Type B pancreatic cell (in vitro differentiated cells): ENCODE results near the gene SLC35F2. TPM values are rescaled to one million over a fixed set of nuclear protein-coding genes. Genes with fewer than 3 reads are reported as not detected.

Source experiments
- DNase-seq: peaks from one replicate; pipeline ENCODE4 v3.0.0; 2021; ENCODE audit warnings: mixed read lengths; ENCODE audit not compliant: unreplicated experiment; ENCODE audit errors: extremely low spot score
- H3K27ac Mint-ChIP-seq: 2 replicates; pipeline ENCODE4 v1.8.0; 2021; ENCODE audit warnings: mild to moderate bottlenecking, mixed read lengths
- H3K27me3 Mint-ChIP-seq: 2 replicates; pipeline ENCODE4 v1.8.0; 2021; ENCODE audit warnings: mixed read lengths
- H3K36me3 Mint-ChIP-seq: 2 replicates; pipeline ENCODE4 v1.8.0; 2021; ENCODE audit warnings: mixed read lengths
- H3K4me1 Mint-ChIP-seq: one replicate; pipeline ENCODE4 v1.8.0; 2021; ENCODE audit warnings: mixed read lengths; ENCODE audit not compliant: unreplicated experiment
- H3K4me3 Mint-ChIP-seq: 2 replicates; pipeline ENCODE4 v1.8.0; 2021; ENCODE audit warnings: mild to moderate bottlenecking, mixed read lengths
- H3K9me3 Mint-ChIP-seq: 2 replicates; pipeline ENCODE4 v1.8.0; 2021; ENCODE audit warnings: mixed read lengths
- total RNA-seq: library from RNA; stranded (reverse); gene quantifications from 2 replicates; pipeline ENCODE4 v1.2.1, GENCODE V29; 2021; ENCODE audit warnings: low replicate concordance
- TF ChIP-seq, protein P1 (sequence below): fragments of 200-600 bp; sonication (generic); conservative IDR thresholded peaks from 2 replicates; pipeline ENCODE4 v1.5.0; 2021; ENCODE audit warnings: antibody characterized with exemption, mild to moderate bottlenecking

Gene SLC35F2
- total RNA-seq, 1 donor from 2014 or later, result 9.5 TPM

DNA sequence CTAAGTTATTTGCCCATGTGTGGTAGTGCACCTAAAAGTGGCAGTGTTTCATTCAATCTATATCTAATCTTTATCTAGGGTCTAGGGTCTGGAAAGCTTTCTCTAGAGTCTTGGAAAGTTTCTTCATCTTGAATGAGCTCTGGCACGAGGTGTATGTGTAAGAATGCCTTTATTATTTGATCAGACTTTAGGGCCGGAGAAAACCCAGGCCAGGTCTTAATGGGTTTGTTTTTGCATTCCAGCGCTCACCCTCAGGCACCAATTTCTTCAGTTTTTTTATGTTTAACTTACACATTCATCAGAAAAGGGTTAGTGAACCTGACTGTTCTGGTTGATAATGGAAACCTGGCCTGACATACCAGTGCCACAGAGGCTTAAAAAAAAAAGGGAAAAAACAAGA lies 78.5 kb downstream of the SLC35F2 start:
- Mint-ChIP-seq H3K4me1 (peaks cover 15% of the 10 kb centered on the region), H3K36me3 (no peaks in the 10 kb centered on the region), H3K27ac (peak overlapping the region; percentile 27)

DNA sequence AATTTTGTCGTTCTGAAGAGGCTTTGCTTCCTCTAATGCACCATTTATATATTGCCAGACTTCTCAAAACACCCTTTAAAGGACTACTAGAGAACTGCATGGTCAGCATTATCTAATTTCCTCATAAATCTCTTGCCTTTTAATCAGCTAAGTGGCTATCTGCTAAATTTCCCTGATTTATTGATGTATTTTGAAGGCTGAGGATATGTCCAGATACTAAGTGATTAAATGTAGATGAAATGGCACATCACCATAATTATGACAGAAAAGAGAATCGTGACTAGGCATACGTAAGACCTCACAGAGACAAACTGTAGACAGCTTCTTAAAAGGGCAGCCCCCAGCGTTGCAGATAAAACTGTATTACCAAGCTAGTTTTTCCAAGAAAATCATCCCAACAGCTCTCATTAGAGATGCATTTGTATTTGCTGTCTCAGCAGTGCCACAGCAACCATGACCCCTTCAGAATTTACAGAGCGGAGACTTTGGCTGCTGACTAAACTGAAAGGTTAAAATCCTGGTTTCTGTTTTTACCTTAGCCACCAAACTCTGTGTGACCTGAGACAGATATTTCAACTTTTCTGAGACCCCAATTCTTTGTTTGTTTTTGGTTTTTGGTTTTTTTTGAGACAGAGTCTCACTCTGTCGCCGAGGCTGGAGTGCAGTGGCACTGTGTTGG lies 79.6 kb downstream of the SLC35F2 start:
- Mint-ChIP-seq H3K4me1 (peaks cover 15% of the 10 kb centered on the region), H3K27ac (peak overlapping the region; percentile 25)

More for the DNA sequence above, 78.5 kb downstream of the SLC35F2 start:
- Mint-ChIP-seq H3K27me3 (no peaks in the 10 kb centered on the region), H3K4me3 (no peak overlapping the region), H3K9me3 (peaks cover 4% of the 10 kb centered on the region)
- DNase-seq, result no peak
- TF ChIP-seq, protein P1, sequence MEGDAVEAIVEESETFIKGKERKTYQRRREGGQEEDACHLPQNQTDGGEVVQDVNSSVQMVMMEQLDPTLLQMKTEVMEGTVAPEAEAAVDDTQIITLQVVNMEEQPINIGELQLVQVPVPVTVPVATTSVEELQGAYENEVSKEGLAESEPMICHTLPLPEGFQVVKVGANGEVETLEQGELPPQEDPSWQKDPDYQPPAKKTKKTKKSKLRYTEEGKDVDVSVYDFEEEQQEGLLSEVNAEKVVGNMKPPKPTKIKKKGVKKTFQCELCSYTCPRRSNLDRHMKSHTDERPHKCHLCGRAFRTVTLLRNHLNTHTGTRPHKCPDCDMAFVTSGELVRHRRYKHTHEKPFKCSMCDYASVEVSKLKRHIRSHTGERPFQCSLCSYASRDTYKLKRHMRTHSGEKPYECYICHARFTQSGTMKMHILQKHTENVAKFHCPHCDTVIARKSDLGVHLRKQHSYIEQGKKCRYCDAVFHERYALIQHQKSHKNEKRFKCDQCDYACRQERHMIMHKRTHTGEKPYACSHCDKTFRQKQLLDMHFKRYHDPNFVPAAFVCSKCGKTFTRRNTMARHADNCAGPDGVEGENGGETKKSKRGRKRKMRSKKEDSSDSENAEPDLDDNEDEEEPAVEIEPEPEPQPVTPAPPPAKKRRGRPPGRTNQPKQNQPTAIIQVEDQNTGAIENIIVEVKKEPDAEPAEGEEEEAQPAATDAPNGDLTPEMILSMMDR, result no peak

DNA sequence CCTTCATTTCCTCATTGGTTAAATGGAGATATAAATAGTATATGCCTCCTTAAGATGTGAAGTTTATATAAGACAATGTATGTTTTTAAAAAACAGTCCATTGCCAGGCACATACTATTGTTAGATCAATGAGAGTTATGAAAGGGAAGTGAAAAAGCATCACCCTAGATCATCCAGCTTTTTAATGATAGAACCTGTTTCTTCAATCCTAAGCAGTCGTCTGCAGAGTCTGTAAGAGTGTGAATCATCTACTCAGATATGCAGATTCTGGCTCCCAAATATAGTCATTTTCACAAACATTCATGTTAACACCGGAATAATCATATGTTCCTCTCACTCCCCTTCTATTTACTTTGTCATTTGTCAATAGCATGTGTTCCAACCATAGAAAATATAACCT lies 81.5 kb downstream of the SLC35F2 start:
- H3K27ac Mint-ChIP-seq, result no peak overlapping the region
- H3K36me3 Mint-ChIP-seq, result no peaks in the 10 kb centered on the region
- H3K4me3 Mint-ChIP-seq, result no peak overlapping the region
- DNase-seq, result no peak
- H3K9me3 Mint-ChIP-seq, result no peaks in the 10 kb centered on the region
- no peaks in the 10 kb centered on the region for H3K27me3 Mint-ChIP-seq
- H3K4me1 Mint-ChIP-seq, result peaks cover 15% of the 10 kb centered on the region
- TF ChIP-seq, protein P1, result no peak

More for the DNA sequence above, 79.6 kb downstream of the SLC35F2 start:
- Mint-ChIP-seq H3K4me3 (no peak overlapping the region), H3K27me3 (no peaks in the 10 kb centered on the region), H3K36me3 (no peaks in the 10 kb centered on the region), H3K9me3 (no peaks in the 10 kb centered on the region)
- no peak for DNase-seq
- TF ChIP-seq, protein P1, result no peak

DNA sequence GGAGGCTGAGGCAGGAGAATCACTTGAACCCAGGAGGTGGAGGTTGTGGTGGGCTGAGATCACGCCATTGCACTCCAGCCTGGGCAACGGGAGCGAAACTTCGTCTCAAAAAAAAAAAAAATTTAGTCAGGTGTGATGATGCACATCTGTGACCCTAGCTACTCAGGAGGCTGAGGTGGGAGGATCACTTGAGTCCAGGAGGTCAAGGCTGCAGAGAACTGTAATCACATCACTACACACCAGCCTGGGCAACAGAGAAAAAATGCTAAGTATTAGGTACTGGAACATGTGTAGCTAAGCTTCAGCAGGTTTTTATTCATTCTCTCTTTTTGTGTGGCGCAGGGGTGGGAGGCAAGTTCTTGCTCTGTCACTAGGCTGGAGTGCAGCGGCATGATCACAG lies 82.5 kb downstream of the SLC35F2 start:
- Mint-ChIP-seq H3K36me3 (no peaks in the 10 kb centered on the region), H3K4me1 (peaks cover 15% of the 10 kb centered on the region), H3K27ac (no peak overlapping the region), H3K4me3 (no peak overlapping the region), H3K27me3 (no peaks in the 10 kb centered on the region), H3K9me3 (no peaks in the 10 kb centered on the region)
- DNase-seq, result no peak
- TF ChIP-seq, protein P1, result no peak

DNA sequence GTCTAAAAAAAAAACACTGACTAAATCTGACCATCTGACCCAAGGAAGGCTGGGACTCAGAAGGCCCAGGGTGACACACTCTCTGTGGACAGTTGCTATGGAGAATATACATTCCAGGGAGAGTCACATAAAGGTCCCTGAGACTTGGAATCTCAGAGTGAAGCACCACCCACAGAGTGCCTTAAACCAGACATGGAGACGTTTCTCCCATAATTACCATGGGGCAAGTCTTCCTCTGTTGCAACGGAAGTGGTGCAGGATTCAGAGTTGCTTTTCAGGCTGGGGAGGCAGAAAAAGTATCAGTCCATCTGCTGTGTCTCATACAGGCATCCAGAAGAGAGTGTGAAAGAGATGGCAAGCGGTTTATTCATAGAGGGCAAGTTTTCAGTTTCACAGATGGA lies 88.0 kb downstream of the SLC35F2 start:
- Mint-ChIP-seq H3K4me1 (peaks cover 5% of the 10 kb centered on the region), H3K9me3 (no peaks in the 10 kb centered on the region), H3K27ac (no peak overlapping the region), H3K27me3 (peaks cover 4% of the 10 kb centered on the region), H3K36me3 (no peaks in the 10 kb centered on the region), H3K4me3 (no peak overlapping the region)
- no peak for DNase-seq
- TF ChIP-seq, protein P1, result no peak
